Neuronal stem cell (in vitro differentiated cells): ENCODE data around the gene SLC28A3.

Source experiments
- DNase-seq: peaks from one replicate; pipeline ENCODE4 v3.0.0-alpha.2; 2013; ENCODE audit warnings: low spot score
- H2AFZ ChIP-seq: one replicate; pipeline ENCODE4 v1.6.1; 2013; ENCODE audit warnings: mild to moderate bottlenecking, low read length, inconsistent platforms
- H2AK5ac ChIP-seq: 2 replicates; pipeline ENCODE4 v1.6.1; 2013; ENCODE audit warnings: low read depth, mild to moderate bottlenecking, inconsistent platforms, low read length, moderate library complexity, mixed read lengths
- H2BK120ac ChIP-seq: 2 replicates; pipeline ENCODE4 v1.6.1; 2013; ENCODE audit warnings: low read depth, mild to moderate bottlenecking, inconsistent platforms, low read length, moderate library complexity, mixed read lengths
- H2BK12ac ChIP-seq: one replicate; pipeline ENCODE4 v1.6.1; 2013; ENCODE audit warnings: low read length, inconsistent platforms
- H2BK15ac ChIP-seq: 2 replicates; pipeline ENCODE4 v1.6.1; 2013; ENCODE audit warnings: mild to moderate bottlenecking, low read length, inconsistent platforms, mixed read lengths
- H2BK5ac ChIP-seq: one replicate; pipeline ENCODE4 v1.6.1; 2013; ENCODE audit warnings: inconsistent platforms, mild to moderate bottlenecking, low read length, moderate library complexity
- H3K14ac ChIP-seq: one replicate; pipeline ENCODE4 v1.6.1; 2013; ENCODE audit warnings: low read length, inconsistent platforms
- H3K18ac ChIP-seq: 2 replicates; pipeline ENCODE4 v1.6.1; 2013; ENCODE audit warnings: low read length, inconsistent platforms
- H3K23ac ChIP-seq: 2 replicates; pipeline ENCODE4 v1.6.1; 2013; ENCODE audit warnings: low read depth, mild to moderate bottlenecking, mixed read lengths, low read length, inconsistent platforms; ENCODE audit not compliant: poor library complexity
- H3K27ac ChIP-seq: replicated peaks from 3 replicates; pipeline ENCODE4 v1.5.1; 2013; ENCODE audit warnings: low read length, inconsistent platforms
- H3K27me3 ChIP-seq, 3 experiments: 2 replicates each; pipeline ENCODE4 v1.6.1; 2013; ENCODE audit warnings: low read length in 3 of 3, mild to moderate bottlenecking in 2 of 3, inconsistent platforms in 1 of 3, low read depth in 1 of 3, mixed read lengths in 1 of 3, moderate library complexity in 1 of 3; ENCODE audit not compliant: control insufficient read depth in 3 of 3, insufficient read depth in 3 of 3
- H3K36me3 ChIP-seq, 2 donors: replicated peaks in 1 of 2; 2 replicates each; pipeline ENCODE4 v1.6.1; 2013; ENCODE audit warnings: low read length in 2 of 2; ENCODE audit not compliant: control insufficient read depth in 2 of 2, insufficient read depth in 2 of 2
- H3K4ac ChIP-seq: 2 replicates; pipeline ENCODE4 v1.6.1; 2013; ENCODE audit warnings: inconsistent platforms, mild to moderate bottlenecking, low read length, moderate library complexity
- H3K4me1 ChIP-seq, 2 donors: 1 replicate in 1 of 2; 2 replicates in 1 of 2; pipeline ENCODE4 v1.6.1; 2013; ENCODE audit warnings: low read length in 2 of 2, low read depth in 1 of 2; ENCODE audit not compliant: control insufficient read depth in 2 of 2, insufficient read depth in 1 of 2
- H3K4me2 ChIP-seq: one replicate; pipeline ENCODE4 v1.6.1; 2013; ENCODE audit warnings: mild to moderate bottlenecking, low read length, inconsistent platforms; ENCODE audit not compliant: insufficient read depth, poor library complexity, severe bottlenecking
- H3K4me3 ChIP-seq, 2 donors: 2 replicates each; pipeline ENCODE4 v1.5.1; 2013; ENCODE audit warnings: low read length in 2 of 2, mild to moderate bottlenecking in 2 of 2, inconsistent platforms in 1 of 2, moderate library complexity in 1 of 2
- H3K79me1 ChIP-seq: one replicate; pipeline ENCODE4 v1.6.1; 2013; ENCODE audit warnings: low read depth, mild to moderate bottlenecking, inconsistent platforms, low read length, moderate library complexity
- H3K9ac ChIP-seq: one replicate; pipeline ENCODE4 v1.6.1; 2013; ENCODE audit warnings: mild to moderate bottlenecking, low read depth, low read length, inconsistent platforms; ENCODE audit not compliant: poor library complexity
- H3K9me3 ChIP-seq, 2 donors: replicated peaks in 1 of 2; 2 replicates each; pipeline versions ENCODE3 to v1.6.1; 2013; ENCODE audit warnings: low read length in 2 of 2, mild to moderate bottlenecking in 2 of 2, inconsistent platforms in 1 of 2, low read depth in 1 of 2, mixed read lengths in 1 of 2, moderate library complexity in 1 of 2; ENCODE audit not compliant: control insufficient read depth in 2 of 2, insufficient read depth in 1 of 2
- H4K8ac ChIP-seq: one replicate; pipeline ENCODE4 v1.6.1; 2013; ENCODE audit warnings: low read depth, mild to moderate bottlenecking, inconsistent platforms, low read length, moderate library complexity
- H4K91ac ChIP-seq: one replicate; pipeline ENCODE4 v1.6.1; 2013; ENCODE audit warnings: low read length, low read depth, mild to moderate bottlenecking, inconsistent platforms; ENCODE audit not compliant: poor library complexity
- WGBS, 2 donors: extraction: QIAGEN DNeasy Blood & Tissue Kit; methylation state at CpG; one replicate each; pipeline ENCODE4 v1.1.7; 2013; ENCODE audit warnings: missing lambda C conversion rate in 2 of 2, mixed read lengths in 1 of 2; ENCODE audit not compliant: insufficient read length in 2 of 2, insufficient replicate concordance in 1 of 2; ENCODE audit errors: extremely low coverage in 2 of 2; 5-methylcytosine and 5-hydroxymethylcytosine counted together

The SLC28A3 gene

DNA sequence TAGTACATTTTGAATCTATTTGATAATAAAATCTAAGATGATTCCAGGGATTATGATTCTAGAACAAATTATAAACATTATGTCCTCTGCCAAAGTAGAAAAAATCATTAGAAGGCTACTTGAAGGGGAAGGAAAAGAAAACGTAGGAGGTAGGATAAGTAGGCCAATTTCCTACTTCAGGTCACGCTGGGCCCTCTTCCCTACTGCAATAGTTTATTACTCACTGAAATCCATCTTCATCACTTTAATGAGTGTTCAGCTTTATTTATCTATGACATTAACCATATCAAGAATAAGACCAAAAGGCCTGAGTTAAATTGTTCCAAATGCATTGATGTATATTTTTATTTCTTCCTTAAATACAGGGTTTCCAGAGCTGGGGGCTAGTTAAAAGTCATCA, 21.6 kb downstream of the SLC28A3 start:
- H3K36me3 ChIP-seq: no peaks in the 10 kb centered on the region
- no peak overlapping the region for H3K9ac ChIP-seq
- no peak overlapping the region for H3K23ac ChIP-seq
- no peak overlapping the region for H2BK15ac ChIP-seq
- no peak overlapping the region for H3K27ac ChIP-seq
- no peak overlapping the region for H4K91ac ChIP-seq
- H3K14ac ChIP-seq: no peak overlapping the region
- H2AK5ac ChIP-seq: no peak overlapping the region
- no peak overlapping the region for H3K18ac ChIP-seq
- no peak overlapping the region for H2BK12ac ChIP-seq
- H3K79me1 ChIP-seq: no peaks in the 10 kb centered on the region
- no peak overlapping the region for H2BK120ac ChIP-seq
- no peak overlapping the region for H3K4me3 ChIP-seq
- no peaks in the 10 kb centered on the region for H3K27me3 ChIP-seq
- H3K4me1 ChIP-seq: no peaks in the 10 kb centered on the region
- H4K8ac ChIP-seq: no peak overlapping the region
- H2AFZ ChIP-seq: no peak overlapping the region
- H3K4me2 ChIP-seq: no peak overlapping the region
- H3K4ac ChIP-seq: no peak overlapping the region
- no peak overlapping the region for H2BK5ac ChIP-seq
- no CpG with 5 or more reads among the region's 2 CpGs for WGBS, 2 donors
- no peak for DNase-seq
- H3K9me3 ChIP-seq: no peaks in the 10 kb centered on the region

DNA sequence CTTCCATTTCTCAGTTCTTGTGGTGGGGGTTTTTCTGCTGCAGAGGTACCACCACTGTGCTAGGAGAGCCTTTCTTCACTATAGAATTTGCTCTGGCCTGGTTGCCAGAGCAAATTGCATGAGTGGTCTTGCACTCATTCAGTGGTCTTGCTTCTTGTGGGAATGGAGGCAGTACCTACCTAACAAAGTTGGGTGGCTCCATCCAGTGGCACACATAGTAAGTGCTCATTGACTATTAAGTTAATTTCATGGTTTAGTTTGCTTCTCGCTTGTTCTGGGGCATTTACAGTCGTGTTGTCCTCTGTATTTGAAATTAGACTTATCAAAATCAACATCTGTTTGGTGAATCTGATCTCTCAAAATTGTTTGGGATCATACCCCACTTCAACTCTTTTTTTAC, 23.0 kb downstream of the SLC28A3 start:
- no peak overlapping the region for H2BK12ac ChIP-seq
- no peak overlapping the region for H2AFZ ChIP-seq
- no peak overlapping the region for H2AK5ac ChIP-seq
- H3K14ac ChIP-seq: no peak overlapping the region
- no peak overlapping the region for H3K4ac ChIP-seq
- H3K23ac ChIP-seq: no peak overlapping the region
- H3K18ac ChIP-seq: no peak overlapping the region
- no peak overlapping the region for H2BK5ac ChIP-seq
- H4K8ac ChIP-seq: no peak overlapping the region
- no peak overlapping the region for H3K4me3 ChIP-seq
- H3K27me3 ChIP-seq: no peaks in the 10 kb centered on the region
- DNase-seq: no peak
- H3K27ac ChIP-seq: no peak overlapping the region
- no peaks in the 10 kb centered on the region for H3K36me3 ChIP-seq
- no peaks in the 10 kb centered on the region for H3K4me1 ChIP-seq
- no peak overlapping the region for H4K91ac ChIP-seq
- H3K79me1 ChIP-seq: no peaks in the 10 kb centered on the region
- WGBS, 2 donors: no CpG with 5 or more reads among the region's 2 CpGs
- H2BK120ac ChIP-seq: no peak overlapping the region
- no peak overlapping the region for H3K4me2 ChIP-seq
- H3K9ac ChIP-seq: no peak overlapping the region
- H2BK15ac ChIP-seq: no peak overlapping the region
- no peaks in the 10 kb centered on the region for H3K9me3 ChIP-seq

DNA sequence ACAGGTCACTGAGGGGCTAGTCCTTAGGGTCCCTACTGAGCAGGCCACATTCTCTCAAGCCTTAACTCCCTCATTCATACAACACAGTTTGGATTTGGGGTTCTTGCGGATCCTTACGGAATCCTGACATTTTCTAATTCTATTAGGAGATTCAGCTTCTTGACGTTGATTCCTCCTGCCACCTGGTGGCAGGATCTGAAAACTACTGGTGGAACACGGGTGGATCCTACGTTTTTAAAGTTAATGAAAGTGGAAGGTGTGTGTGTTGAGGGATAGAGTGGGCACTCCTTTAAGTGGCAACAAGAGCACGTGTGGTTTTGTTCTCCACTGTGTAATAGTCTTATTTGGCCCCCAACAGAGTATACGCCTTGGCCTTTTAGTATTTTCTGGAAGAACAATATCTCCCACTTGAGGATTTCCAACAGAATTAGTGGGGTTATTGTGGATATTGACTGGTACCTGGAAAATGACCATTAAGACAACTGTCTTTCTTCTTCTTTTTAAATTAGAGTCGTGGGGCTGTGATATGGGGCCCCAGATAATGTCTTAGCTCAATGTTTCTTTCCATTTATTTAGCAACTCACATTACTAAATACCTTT, 25.2 kb downstream of the SLC28A3 start:
- H3K23ac ChIP-seq: no peak overlapping the region
- H3K18ac ChIP-seq: no peak overlapping the region
- no peak overlapping the region for H2AFZ ChIP-seq
- no peak overlapping the region for H3K4me3 ChIP-seq
- H3K27me3 ChIP-seq: no peaks in the 10 kb centered on the region
- peak; percentile 48 for DNase-seq
- H3K27ac ChIP-seq: no peak overlapping the region
- H3K14ac ChIP-seq: no peak overlapping the region
- no peak overlapping the region for H2BK15ac ChIP-seq
- H3K79me1 ChIP-seq: no peaks in the 10 kb centered on the region
- no peaks in the 10 kb centered on the region for H3K9me3 ChIP-seq
- no peak overlapping the region for H4K8ac ChIP-seq
- H2BK12ac ChIP-seq: no peak overlapping the region
- no peak overlapping the region for H3K4ac ChIP-seq
- no peak overlapping the region for H4K91ac ChIP-seq
- H3K9ac ChIP-seq: no peak overlapping the region
- H3K4me2 ChIP-seq: no peak overlapping the region
- H3K4me1 ChIP-seq: no peaks in the 10 kb centered on the region
- no peak overlapping the region for H2BK5ac ChIP-seq
- H3K36me3 ChIP-seq: no peaks in the 10 kb centered on the region
- H2BK120ac ChIP-seq: no peak overlapping the region
- WGBS, 2 donors: no CpG with 5 or more reads among the region's 8 CpGs
- no peak overlapping the region for H2AK5ac ChIP-seq

DNA sequence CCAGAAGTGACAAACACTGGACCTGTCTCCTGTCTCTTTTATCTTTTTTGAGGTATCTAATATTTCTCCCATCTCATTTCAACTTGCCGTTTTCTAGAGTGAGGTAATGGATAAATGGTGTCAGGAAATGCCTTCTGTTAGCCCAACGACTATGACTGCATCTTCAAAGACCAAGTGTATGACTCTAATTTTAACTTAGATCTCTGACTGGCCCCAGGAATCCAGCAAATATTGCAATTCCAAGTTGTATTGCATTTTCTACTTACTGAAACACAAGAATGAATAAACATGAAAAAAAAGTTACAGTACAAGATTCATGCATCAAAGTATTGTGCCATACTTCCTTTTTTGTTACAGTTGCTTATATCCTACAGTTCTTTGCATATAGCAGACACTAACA, 26.3 kb downstream of the SLC28A3 start:
- Histone ChIP-seq H2BK5ac (no peak overlapping the region), H3K79me1 (no peaks in the 10 kb centered on the region), H3K4me3 (no peak overlapping the region), H2BK12ac (no peak overlapping the region), H4K91ac (no peak overlapping the region), H2BK15ac (no peak overlapping the region), H3K23ac (no peak overlapping the region), H3K9me3 (no peaks in the 10 kb centered on the region), H2AFZ (no peak overlapping the region), H2AK5ac (no peak overlapping the region), H3K14ac (no peak overlapping the region), H3K4me1 (no peaks in the 10 kb centered on the region), H3K18ac (no peak overlapping the region), H4K8ac (no peak overlapping the region), H3K4ac (no peak overlapping the region), H3K27me3 (no peaks in the 10 kb centered on the region), H3K27ac (no peak overlapping the region), H3K9ac (no peak overlapping the region), H2BK120ac (no peak overlapping the region), H3K36me3 (no peaks in the 10 kb centered on the region), H3K4me2 (no peak overlapping the region)
- no peak for DNase-seq
- no CpG with 5 or more reads among the region's 2 CpGs for WGBS, 2 donors
